ENCODE measurements around the gene DAP3. TPM values are rescaled to one million over a fixed set of nuclear protein-coding genes. Genes with fewer than 3 reads are reported as not detected.
A peak's percentile ranks its signal among the peaks of the same experiment; 100 is the strongest.
"Not testable (repeated sequence)": the region's sequence is repeated elsewhere in the genome, so short reads cannot be mapped to it uniquely, and the experiment has no call there.

Gene DAP3
- total and polyA plus RNA-seq, 2 of the 13 experiments (the other 11 are each of a cell fraction or from before 2014, with no cell fraction given), result 129 to 133 TPM

GRCh38 chr1:155761736-155762405 lies 73.0 kb downstream of the DAP3 start:
- Histone ChIP-seq H2AFZ (ENCODE audit: low read length) (no peak overlapping the region), H3K4me1 (ENCODE audit: insufficient read depth, low read length) (no peaks in the 10 kb centered on the region), H3K4me2 (ENCODE audit: low read depth, low read length) (no peak overlapping the region), H3K4me3 (replicated peaks in 1 of 3; ENCODE audit: insufficient read depth in 1 of 3, low read depth in 2 of 3, low read length in 3 of 3) (no peak overlapping the region), H3K27ac (ENCODE audit: extremely low read length, insufficient read depth, low read length) (no peak overlapping the region), H3K79me2 (ENCODE audit: insufficient read depth, low read length) (no peaks in the 10 kb centered on the region), H3K36me3 (replicated peaks in 1 of 2; ENCODE audit: control insufficient read depth in 1 of 2, insufficient read depth in 2 of 2, low read length in 2 of 2) (peaks cover 11 to 51% of the 10 kb centered on the region in 2 experiments; a peak in 4 of 5 replicates), H4K20me1 (ENCODE audit: insufficient read depth, low read length) (no peaks in the 10 kb centered on the region), H3K27me3 (ENCODE audit: control insufficient read depth in 1 of 2, insufficient read depth in 2 of 2, low read length in 2 of 2) (no peaks in the 10 kb centered on the region), H3K9ac (ENCODE audit: insufficient read depth, low read depth, low read length) (no peak overlapping the region), H3K9me3 (ENCODE audit: low read length) (no peaks in the 10 kb centered on the region)
- CTCF ChIA-PET (ENCODE audit: low intra/inter-chr PET ratio, low total read pairs), result no interaction called here
- no peak for TF ChIP-seq THAP11 (CRISPR knock-in tag; IDR thresholded peaks at IDR 0.05)
- FAIRE-seq (no peak), DNase-seq (ENCODE audit: low spot score) (no peak), ATAC-seq (no peak)
- POLR2A ChIA-PET, result no interaction called here
- in situ Hi-C loops (cut with HindIII; ENCODE audit: extremely low pct_ligation_motif_present, low pct_unique_long_range_greater_than_20kb), result no loop called here
- over 99% methylated on average over 11 of the region's 11 CpGs for WGBS (ENCODE audit: low lambda C conversion rate)
- no TSS peak for BruUV-seq (replicated peaks)
- intact Hi-C loops (cut with micrococcal nuclease; ENCODE audit: unreplicated experiment), result no loop called here

GRCh38 chr1:155763090-155763815 lies 74.4 kb downstream of the DAP3 start:
- ATAC-seq; H4K20me1 ChIP-seq (ENCODE audit: insufficient read depth, low read length); H3K4me2 ChIP-seq (ENCODE audit: low read depth, low read length); H3K9ac ChIP-seq (ENCODE audit: insufficient read depth, low read depth, low read length); in situ Hi-C loops (cut with HindIII; ENCODE audit: extremely low pct_ligation_motif_present, low pct_unique_long_range_greater_than_20kb); H3K27ac ChIP-seq (ENCODE audit: extremely low read length, insufficient read depth, low read length); H3K4me1 ChIP-seq (ENCODE audit: insufficient read depth, low read length); H3K79me2 ChIP-seq (ENCODE audit: insufficient read depth, low read length); H3K4me3 ChIP-seq (replicated peaks in 1 of 3; ENCODE audit: insufficient read depth in 1 of 3, low read depth in 2 of 3, low read length in 3 of 3); CTCF ChIA-PET (ENCODE audit: low intra/inter-chr PET ratio, low total read pairs); H3K9me3 ChIP-seq (ENCODE audit: low read length); H2AFZ ChIP-seq (ENCODE audit: low read length); BruUV-seq (replicated peaks); intact Hi-C loops (cut with micrococcal nuclease; ENCODE audit: unreplicated experiment); H3K27me3 ChIP-seq (ENCODE audit: control insufficient read depth in 1 of 2, insufficient read depth in 2 of 2, low read length in 2 of 2); POLR2A ChIA-PET: not testable (repeated sequence)
- WGBS (ENCODE audit: low lambda C conversion rate), result 98% methylated on average over 6 of the region's 6 CpGs
- DNase-seq (ENCODE audit: low spot score), result peak; percentile 9
- FAIRE-seq, result peak; percentile 67
- H3K36me3 ChIP-seq (replicated peaks in 1 of 2; ENCODE audit: control insufficient read depth in 1 of 2, insufficient read depth in 2 of 2, low read length in 2 of 2), result peaks cover 8 to 53% of the 10 kb centered on the region in 2 experiments; a peak in 4 of 5 replicates

GRCh38 chr1:155763989-155764388 lies 75.1 kb downstream of the DAP3 start:
- H3K27ac ChIP-seq (ENCODE audit: extremely low read length, insufficient read depth, low read length); H2AFZ ChIP-seq (ENCODE audit: low read length); H4K20me1 ChIP-seq (ENCODE audit: insufficient read depth, low read length); H3K79me2 ChIP-seq (ENCODE audit: insufficient read depth, low read length); H3K27me3 ChIP-seq (ENCODE audit: control insufficient read depth in 1 of 2, insufficient read depth in 2 of 2, low read length in 2 of 2); H3K9me3 ChIP-seq (ENCODE audit: low read length); ATAC-seq; DNase-seq (ENCODE audit: low spot score); H3K9ac ChIP-seq (ENCODE audit: insufficient read depth, low read depth, low read length); intact Hi-C loops (cut with micrococcal nuclease; ENCODE audit: unreplicated experiment); CTCF ChIA-PET (ENCODE audit: low intra/inter-chr PET ratio, low total read pairs); in situ Hi-C loops (cut with HindIII; ENCODE audit: extremely low pct_ligation_motif_present, low pct_unique_long_range_greater_than_20kb); POLR2A ChIA-PET; BruUV-seq (replicated peaks); H3K4me1 ChIP-seq (ENCODE audit: insufficient read depth, low read length); H3K4me3 ChIP-seq (replicated peaks in 1 of 3; ENCODE audit: insufficient read depth in 1 of 3, low read depth in 2 of 3, low read length in 3 of 3); FAIRE-seq; H3K4me2 ChIP-seq (ENCODE audit: low read depth, low read length): not testable (repeated sequence)
- 98% methylated on average over 7 of the region's 7 CpGs for whole genome bisulfite sequencing (ENCODE audit: low lambda C conversion rate)
- H3K36me3 ChIP-seq (replicated peaks in 1 of 2; ENCODE audit: control insufficient read depth in 1 of 2, insufficient read depth in 2 of 2, low read length in 2 of 2), result peaks cover 8 to 56% of the 10 kb centered on the region in 2 experiments

- peaks cover 12 to 71% of the 10 kb centered on the region in 2 experiments for H3K36me3 ChIP-seq (replicated peaks in 1 of 2; ENCODE audit: control insufficient read depth in 1 of 2, insufficient read depth in 2 of 2, low read length in 2 of 2)
Measured at GRCh38 chr1:155767399-155767989, 78.6 kb downstream of the DAP3 start.

More at GRCh38 chr1:155767399-155767989, 78.6 kb downstream of the DAP3 start:
- H3K79me2 ChIP-seq (ENCODE audit: insufficient read depth, low read length); H3K4me3 ChIP-seq (replicated peaks in 1 of 3; ENCODE audit: insufficient read depth in 1 of 3, low read depth in 2 of 3, low read length in 3 of 3); CTCF ChIA-PET (ENCODE audit: low intra/inter-chr PET ratio, low total read pairs); ATAC-seq; H3K27me3 ChIP-seq (ENCODE audit: control insufficient read depth in 1 of 2, insufficient read depth in 2 of 2, low read length in 2 of 2); POLR2A ChIA-PET; in situ Hi-C loops (cut with HindIII; ENCODE audit: extremely low pct_ligation_motif_present, low pct_unique_long_range_greater_than_20kb); H3K4me1 ChIP-seq (ENCODE audit: insufficient read depth, low read length); H3K27ac ChIP-seq (ENCODE audit: extremely low read length, insufficient read depth, low read length); H3K9ac ChIP-seq (ENCODE audit: insufficient read depth, low read depth, low read length); H4K20me1 ChIP-seq (ENCODE audit: insufficient read depth, low read length); DNase-seq (ENCODE audit: low spot score); H3K9me3 ChIP-seq (ENCODE audit: low read length); intact Hi-C loops (cut with micrococcal nuclease; ENCODE audit: unreplicated experiment); H3K4me2 ChIP-seq (ENCODE audit: low read depth, low read length); BruUV-seq (replicated peaks); H2AFZ ChIP-seq (ENCODE audit: low read length): not testable (repeated sequence)
- WGBS (ENCODE audit: low lambda C conversion rate), result 97% methylated on average over 3 of the region's 5 CpGs
- FAIRE-seq, result peak; percentile 26
